Left lung (tissue), 10 donors: ENCODE measurements around the gene FARP1. TPM values are rescaled to one million over a fixed set of nuclear protein-coding genes. Genes with fewer than 3 reads are reported as not detected.

Experiments
- ATAC-seq: fragments of 200-7000 bp; cut with Tn5 transposase; one replicate; pipeline ENCODE4 v1.9.1; 2020; ENCODE audit warnings: moderate library complexity
- DNase-seq, 4 donors: peaks; one replicate each; pipeline ENCODE4 v3.0.0-alpha.2; 2013 to 2020
- H3K27ac ChIP-seq, 2 donors: fragments of 200-600 bp; sonication (generic) in 1 of 2; one replicate each; pipeline versions ENCODE4 v1.5.0 to v1.8.0; 2020 to 2021
- H3K27me3 ChIP-seq, 2 donors: fragments of 200-600 bp; sonication (generic) in 1 of 2; one replicate each; pipeline versions ENCODE4 v1.5.0 to v1.8.0; 2020 to 2021
- H3K36me3 ChIP-seq, 2 donors: fragments of 200-600 bp; sonication (generic) in 1 of 2; one replicate each; pipeline versions ENCODE4 v1.5.0 to v1.8.0; 2020 to 2021
- H3K4me1 ChIP-seq, 2 donors: fragments of 200-600 bp; one replicate each; pipeline ENCODE4 v1.8.0; 2021
- H3K4me3 ChIP-seq, 2 donors: fragments of 200-600 bp; sonication (generic) in 1 of 2; one replicate each; pipeline versions ENCODE4 v1.5.0 to v1.8.0; 2020 to 2021; ENCODE audit warnings: mild to moderate bottlenecking in 1 of 2
- H3K9me3 ChIP-seq, 2 donors: fragments of 200-600 bp; sonication (generic) in 1 of 2; one replicate each; pipeline versions ENCODE4 v1.5.0 to v1.8.0; 2020 to 2021
- intact Hi-C, 2 donors: fragments of 100-400 bp; cut with DNase I; formaldehyde crosslinking; loops; one replicate each; pipeline versions ENCODE4 v1.11.2 to v1.14.2; 2022
- polyA plus RNA-seq, 6 donors: library from polyadenylated mRNA; unstranded; fragments of 120-200 nt; gene quantifications; one replicate each; pipeline ENCODE4 v1.2.1, GENCODE V29; 2013; ENCODE audit not compliant: insufficient read length in 6 of 6
- total RNA-seq, 2 donors: library from RNA; stranded (reverse); fragmentation: NEBNext Ultra II Directional; extraction: Animal tissue kit (Norgen Biotek cat#: 25700); gene quantifications; one replicate each; pipeline ENCODE4 v1.2.1, GENCODE V29; 2021
- TF ChIP-seq, protein P1 (sequence below), 2 donors: fragments of 200-600 bp; sonication (generic) in 1 of 2; IDR thresholded peaks; one replicate each; pipeline versions ENCODE4 v1.5.0 to v1.8.0; 2021; ENCODE audit warnings: antibody characterized with exemption in 2 of 2
- donor health status: DM: no; HTN: yes; CAD: no.
- donor health status: DM: no; HTN: no; CAD: no.

The FARP1 gene
- total and polyA plus RNA-seq, 8 donors = 78.9 to 142 (median 132) TPM

DNA sequence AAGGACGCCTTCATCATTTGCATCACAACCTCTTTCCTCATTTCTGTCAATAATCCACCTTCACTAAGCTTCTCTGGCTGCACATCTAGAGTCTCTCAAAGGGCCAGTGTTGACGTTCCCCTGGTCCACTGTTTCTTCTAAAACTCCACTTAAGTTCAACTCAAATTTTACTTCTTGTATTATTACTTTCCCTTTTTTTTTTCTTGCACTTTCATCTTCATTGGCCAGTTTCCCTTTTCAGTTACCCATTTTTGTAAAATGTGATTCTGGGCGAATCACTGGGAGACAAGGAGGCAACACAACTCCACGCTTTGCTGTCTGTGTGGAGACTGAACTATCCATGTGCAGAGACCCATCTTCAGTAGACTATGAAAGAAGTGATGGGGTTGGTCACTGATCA, 162.8 kb downstream of the FARP1 start:
- TF ChIP-seq, protein P1, sequence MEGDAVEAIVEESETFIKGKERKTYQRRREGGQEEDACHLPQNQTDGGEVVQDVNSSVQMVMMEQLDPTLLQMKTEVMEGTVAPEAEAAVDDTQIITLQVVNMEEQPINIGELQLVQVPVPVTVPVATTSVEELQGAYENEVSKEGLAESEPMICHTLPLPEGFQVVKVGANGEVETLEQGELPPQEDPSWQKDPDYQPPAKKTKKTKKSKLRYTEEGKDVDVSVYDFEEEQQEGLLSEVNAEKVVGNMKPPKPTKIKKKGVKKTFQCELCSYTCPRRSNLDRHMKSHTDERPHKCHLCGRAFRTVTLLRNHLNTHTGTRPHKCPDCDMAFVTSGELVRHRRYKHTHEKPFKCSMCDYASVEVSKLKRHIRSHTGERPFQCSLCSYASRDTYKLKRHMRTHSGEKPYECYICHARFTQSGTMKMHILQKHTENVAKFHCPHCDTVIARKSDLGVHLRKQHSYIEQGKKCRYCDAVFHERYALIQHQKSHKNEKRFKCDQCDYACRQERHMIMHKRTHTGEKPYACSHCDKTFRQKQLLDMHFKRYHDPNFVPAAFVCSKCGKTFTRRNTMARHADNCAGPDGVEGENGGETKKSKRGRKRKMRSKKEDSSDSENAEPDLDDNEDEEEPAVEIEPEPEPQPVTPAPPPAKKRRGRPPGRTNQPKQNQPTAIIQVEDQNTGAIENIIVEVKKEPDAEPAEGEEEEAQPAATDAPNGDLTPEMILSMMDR (IDR thresholded peaks at IDR 0.05) = no peak
- ATAC-seq (no peak), DNase-seq (no peak)
- Histone ChIP-seq H3K9me3 (no peaks in the 10 kb centered on the region), H3K4me1 (peaks cover 6 to 32% of the 10 kb centered on the region in 2 donors), H3K36me3 (no peaks in the 10 kb centered on the region), H3K27ac (no peak overlapping the region), H3K4me3 (no peak overlapping the region), H3K27me3 (no peaks in the 10 kb centered on the region)
- intact Hi-C loops = no loop called here

DNA sequence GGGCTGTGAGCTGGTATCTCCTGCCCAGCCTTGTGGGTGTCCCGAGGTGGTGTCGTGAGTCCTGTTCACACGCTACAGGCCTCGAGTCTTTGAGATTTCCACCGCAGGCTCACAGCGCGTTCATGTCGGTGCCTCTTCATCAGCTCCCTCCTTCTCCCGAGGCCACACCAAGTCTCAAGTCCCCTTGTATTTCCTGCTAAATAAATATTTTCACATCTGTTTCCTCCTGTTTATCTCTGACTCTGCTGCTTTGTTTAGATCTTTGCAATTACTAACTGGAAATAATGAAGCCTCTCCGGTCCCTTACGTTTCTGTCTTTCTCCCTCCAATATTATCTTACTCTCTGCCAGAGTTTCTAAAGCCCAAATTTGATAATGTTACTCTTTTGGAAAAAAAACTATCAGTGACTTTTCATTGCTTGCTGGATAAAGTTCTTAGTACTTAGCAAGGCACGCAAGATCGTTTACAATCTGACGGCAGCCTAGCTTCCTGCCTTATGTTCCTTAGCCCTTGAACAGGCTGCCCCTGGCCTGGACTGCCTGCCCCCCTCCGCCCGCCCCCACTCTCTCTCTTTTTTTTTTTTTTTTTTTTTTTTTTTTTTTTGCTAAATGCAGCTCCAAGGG, 164.7 kb downstream of the FARP1 start:
- H3K4me1 ChIP-seq = peaks cover 0 to 22% of the 10 kb centered on the region in 2 donors
- no peaks in the 10 kb centered on the region for H3K27me3 ChIP-seq
- peak; percentile 61 for ATAC-seq
- intact Hi-C loops = no loop called here
- peak in 2 of 4 donors; percentile 83 to 88 for DNase-seq
- H3K36me3 ChIP-seq = no peaks in the 10 kb centered on the region
- no peak overlapping the region for H3K4me3 ChIP-seq
- peak overlapping the region; percentile 26 to 58 for H3K27ac ChIP-seq
- H3K9me3 ChIP-seq = no peaks in the 10 kb centered on the region
- TF ChIP-seq, protein P1 (IDR thresholded peaks at IDR 0.05) = no peak

DNA sequence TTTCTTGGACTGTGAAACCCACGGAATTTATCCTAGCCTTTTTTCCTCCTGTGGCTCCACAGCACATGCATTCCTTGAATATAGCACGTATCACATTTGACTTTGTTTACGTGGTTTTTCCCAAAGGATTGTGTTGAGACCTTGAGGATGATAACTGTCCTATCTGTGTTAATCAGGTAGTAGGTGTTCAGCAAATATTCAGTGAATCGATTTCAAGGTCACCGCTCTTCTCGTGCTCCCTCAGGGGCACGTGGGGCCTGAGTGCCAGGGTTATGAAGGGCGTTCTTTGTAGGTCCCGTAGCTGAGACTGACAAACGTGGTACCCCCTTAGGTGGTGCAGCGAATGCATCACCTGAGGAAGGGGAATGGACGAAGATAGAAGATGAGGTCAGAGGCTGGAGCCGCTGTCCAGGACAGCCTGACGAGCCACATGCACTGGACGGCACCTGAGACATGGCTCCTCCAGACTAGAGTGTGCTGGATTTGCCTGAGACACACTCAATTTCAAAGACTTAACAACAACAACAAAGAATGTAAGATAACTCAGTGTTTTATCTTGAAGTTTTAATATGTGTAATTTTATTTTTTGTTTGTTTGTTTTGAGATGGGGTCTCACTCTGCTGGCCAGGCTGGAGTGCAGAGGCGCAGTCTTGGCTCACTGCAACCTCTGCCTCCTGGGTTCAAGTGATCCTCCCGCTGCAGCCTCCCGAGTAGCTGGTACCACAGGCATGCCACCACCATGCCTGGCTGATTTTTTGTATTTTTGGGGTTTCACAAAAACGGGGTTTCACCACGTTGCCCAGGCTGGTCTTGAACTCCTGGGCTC, 165.4 kb downstream of the FARP1 start:
- ATAC-seq = no peak
- intact Hi-C loops = no loop called here

DNA sequence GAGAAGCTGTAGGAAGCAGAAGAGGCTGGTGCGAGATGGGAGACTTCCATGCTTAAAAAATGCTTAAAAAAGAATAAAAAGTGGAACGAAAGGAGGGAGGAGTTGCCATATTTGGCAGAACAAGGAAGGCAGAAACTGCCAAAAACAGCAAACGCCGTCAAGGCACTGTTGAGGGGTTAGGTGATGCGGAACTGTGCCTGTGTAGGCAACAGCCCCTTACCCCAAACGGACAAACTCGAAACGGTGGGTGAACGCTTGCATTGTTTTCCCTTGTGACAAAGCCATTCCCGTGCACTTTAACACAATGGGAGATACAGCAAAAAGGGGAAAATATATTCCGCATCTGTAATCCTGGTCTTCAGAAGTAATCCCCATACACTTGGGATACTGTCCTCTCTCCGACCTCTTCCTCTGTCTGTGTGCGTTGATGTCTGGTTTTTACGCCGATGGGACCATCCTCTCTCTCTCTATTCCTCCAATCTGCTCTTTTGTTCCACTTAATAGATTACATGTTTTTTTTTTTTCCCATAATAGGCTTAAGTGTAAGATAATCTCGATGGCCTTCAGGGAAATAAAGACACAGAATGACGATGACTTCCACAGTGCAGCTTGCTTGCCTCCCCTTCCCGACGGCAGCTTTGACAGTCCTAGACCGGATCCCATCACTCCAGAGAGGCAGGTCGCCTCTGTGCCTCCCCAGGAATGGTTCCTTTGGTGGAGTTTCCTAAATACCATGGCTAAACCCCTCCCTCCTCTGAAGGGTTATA, 166.9 kb downstream of the FARP1 start:
- no peaks in the 10 kb centered on the region for H3K9me3 ChIP-seq
- intact Hi-C loops = no loop called here
- DNase-seq = no peak
- no peaks in the 10 kb centered on the region for H3K36me3 ChIP-seq
- H3K4me3 ChIP-seq = no peak overlapping the region
- TF ChIP-seq, protein P1 (IDR thresholded peaks at IDR 0.05) = no peak
- H3K27ac ChIP-seq = no peak overlapping the region
- H3K4me1 ChIP-seq = peaks cover 0 to 22% of the 10 kb centered on the region in 2 donors
- no peaks in the 10 kb centered on the region for H3K27me3 ChIP-seq
- no peak for ATAC-seq

More for the DNA sequence above, 165.4 kb downstream of the FARP1 start:
- Histone ChIP-seq H3K36me3 (no peaks in the 10 kb centered on the region), H3K4me1 (peaks cover 0 to 22% of the 10 kb centered on the region in 2 donors), H3K4me3 (no peak overlapping the region), H3K27me3 (no peaks in the 10 kb centered on the region), H3K27ac (peak overlapping the region; percentile 26 to 58), H3K9me3 (no peaks in the 10 kb centered on the region)
- DNase-seq = no peak
- TF ChIP-seq, protein P1 (IDR thresholded peaks at IDR 0.05) = no peak
